Thyroid gland (tissue), 4 donors: ENCODE data around the gene NR5A2. TPM values are rescaled to one million over a fixed set of nuclear protein-coding genes. Genes with fewer than 3 reads are reported as not detected.
"Not testable (repeated sequence)": the region's sequence is repeated elsewhere in the genome, so short reads cannot be mapped to it uniquely, and the experiment has no call there.

Experiments used
- DNase-seq, 2 donors: peaks; one replicate each; pipeline ENCODE4 v3.0.0-alpha.2; 2019
- H3K27ac ChIP-seq, 3 donors: fragments of 200-600 bp; sonication (generic); 1 replicate in 2 of 3; 2 replicates in 1 of 3; pipeline ENCODE4 v1.5.1; 2016 to 2019; ENCODE audit warnings: mild to moderate bottlenecking in 1 of 3, moderate library complexity in 1 of 3
- H3K27me3 ChIP-seq: fragments of 200-600 bp; sonication (generic); one replicate; pipeline ENCODE4 v1.5.1; 2019
- H3K36me3 ChIP-seq, 2 donors: fragments of 200-600 bp; sonication (generic); one replicate each; pipeline ENCODE4 v1.5.1; 2016 to 2019
- H3K4me1 ChIP-seq, 2 donors: fragments of 200-600 bp; sonication (generic); one replicate each; pipeline ENCODE4 v1.5.1; 2017 to 2019
- H3K4me3 ChIP-seq, 3 donors: fragments of 200-600 bp; sonication (generic); replicated peaks in 1 of 3; 1 replicate in 2 of 3; 2 replicates in 1 of 3; pipeline ENCODE4 v1.5.1; 2016; ENCODE audit warnings: mild to moderate bottlenecking in 1 of 3
- H3K9me3 ChIP-seq: fragments of 200-600 bp; sonication (generic); one replicate; pipeline ENCODE4 v1.5.1; 2017
- POLR2A ChIP-seq, 2 donors: fragments of 450-650 bp; IDR thresholded peaks; one replicate each; pipeline ENCODE4 v1.6.1; 2017; ENCODE audit warnings: antibody characterized with exemption in 2 of 2, mild to moderate bottlenecking in 2 of 2, moderate library complexity in 1 of 2
- WGBS, 2 donors: methylation state at CpG; one replicate each; pipeline ENCODE4 v1.1.5; 2017; 5-methylcytosine and 5-hydroxymethylcytosine counted together
- intact Hi-C: fragments of 100-400 bp; cut with DNase I; formaldehyde crosslinking; loops from one replicate; pipeline ENCODE4 v1.15.1; 2023
- total RNA-seq, 4 donors: library from RNA; depleted of rRNA; stranded (reverse); fragments of >200 nt; gene quantifications; one replicate each; pipeline ENCODE4 v1.2.3, GENCODE V29; 2016
- TF ChIP-seq, protein P1 (sequence below), 6 experiments: fragments of 200-600 bp in 3 of 6; fragments of 450-650 bp in 3 of 6; sonication (generic) in 3 of 6; IDR thresholded peaks; one replicate each; pipeline ENCODE4 v1.5.1; 2016 to 2019; ENCODE audit warnings: antibody characterized with exemption in 6 of 6, mild to moderate bottlenecking in 2 of 6, inconsistent platforms in 1 of 6, moderate library complexity in 1 of 6

Gene NR5A2
- total RNA-seq, 4 donors from 2014 or later, result 1.5 to 8.2 (median 3.9) TPM

GRCh38 chr1:200183637-200184036 lies 156.1 kb downstream of the NR5A2 start:
- Histone ChIP-seq H3K36me3 (no peaks in the 10 kb centered on the region), H3K27ac (peak overlapping the region in 2 of 3 donors; percentile 58 to 61), H3K4me3 (no peak overlapping the region), H3K4me1 (peaks cover 13 to 15% of the 10 kb centered on the region in 2 donors), H3K9me3 (no peaks in the 10 kb centered on the region), H3K27me3 (no peaks in the 10 kb centered on the region)
- 70 to 72% methylated on average over 2 of the region's 2 CpGs for WGBS, 2 donors
- no peak for DNase-seq
- intact Hi-C loops, result no loop called here
- TF ChIP-seq, protein P1, sequence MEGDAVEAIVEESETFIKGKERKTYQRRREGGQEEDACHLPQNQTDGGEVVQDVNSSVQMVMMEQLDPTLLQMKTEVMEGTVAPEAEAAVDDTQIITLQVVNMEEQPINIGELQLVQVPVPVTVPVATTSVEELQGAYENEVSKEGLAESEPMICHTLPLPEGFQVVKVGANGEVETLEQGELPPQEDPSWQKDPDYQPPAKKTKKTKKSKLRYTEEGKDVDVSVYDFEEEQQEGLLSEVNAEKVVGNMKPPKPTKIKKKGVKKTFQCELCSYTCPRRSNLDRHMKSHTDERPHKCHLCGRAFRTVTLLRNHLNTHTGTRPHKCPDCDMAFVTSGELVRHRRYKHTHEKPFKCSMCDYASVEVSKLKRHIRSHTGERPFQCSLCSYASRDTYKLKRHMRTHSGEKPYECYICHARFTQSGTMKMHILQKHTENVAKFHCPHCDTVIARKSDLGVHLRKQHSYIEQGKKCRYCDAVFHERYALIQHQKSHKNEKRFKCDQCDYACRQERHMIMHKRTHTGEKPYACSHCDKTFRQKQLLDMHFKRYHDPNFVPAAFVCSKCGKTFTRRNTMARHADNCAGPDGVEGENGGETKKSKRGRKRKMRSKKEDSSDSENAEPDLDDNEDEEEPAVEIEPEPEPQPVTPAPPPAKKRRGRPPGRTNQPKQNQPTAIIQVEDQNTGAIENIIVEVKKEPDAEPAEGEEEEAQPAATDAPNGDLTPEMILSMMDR (IDR thresholded peaks at IDR 0.05), result no peak
- no peak for TF ChIP-seq POLR2A (IDR thresholded peaks at IDR 0.05)

DNA sequence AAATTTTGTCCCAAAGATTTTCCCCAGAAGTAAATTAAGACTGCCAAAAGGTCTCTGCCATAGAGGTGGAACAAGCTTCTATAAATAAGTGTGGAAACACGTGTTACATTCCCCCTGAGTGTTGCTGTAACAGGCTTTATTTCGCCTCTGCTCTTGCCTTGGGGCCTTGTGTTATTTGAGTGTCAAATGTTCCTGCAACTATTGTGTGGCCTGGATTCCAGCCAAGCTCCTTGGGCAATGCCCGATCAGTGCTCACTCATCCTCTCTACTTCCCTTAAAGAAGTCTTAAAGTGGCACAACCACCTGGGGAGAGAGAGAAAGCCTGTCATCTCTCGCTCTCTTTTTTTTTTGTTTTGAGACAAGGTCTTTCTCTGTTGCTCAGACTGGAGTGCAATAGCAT lies 156.7 kb downstream of the NR5A2 start:
- peak; percentile 96 for DNase-seq
- H3K27me3 ChIP-seq, result no peaks in the 10 kb centered on the region
- H3K27ac ChIP-seq, result peak overlapping the region in 2 of 3 donors; percentile 58 to 61
- TF ChIP-seq POLR2A (IDR thresholded peaks at IDR 0.05), result no peak
- TF ChIP-seq, protein P1 (IDR thresholded peaks at IDR 0.05), result no peak
- peaks cover 13 to 15% of the 10 kb centered on the region in 2 donors for H3K4me1 ChIP-seq
- H3K9me3 ChIP-seq, result no peaks in the 10 kb centered on the region
- no peak overlapping the region for H3K4me3 ChIP-seq
- WGBS, 2 donors, result 14 to 19% methylated on average over 4 of the region's 4 CpGs
- intact Hi-C loops, result no loop called here
- H3K36me3 ChIP-seq, result no peaks in the 10 kb centered on the region

DNA sequence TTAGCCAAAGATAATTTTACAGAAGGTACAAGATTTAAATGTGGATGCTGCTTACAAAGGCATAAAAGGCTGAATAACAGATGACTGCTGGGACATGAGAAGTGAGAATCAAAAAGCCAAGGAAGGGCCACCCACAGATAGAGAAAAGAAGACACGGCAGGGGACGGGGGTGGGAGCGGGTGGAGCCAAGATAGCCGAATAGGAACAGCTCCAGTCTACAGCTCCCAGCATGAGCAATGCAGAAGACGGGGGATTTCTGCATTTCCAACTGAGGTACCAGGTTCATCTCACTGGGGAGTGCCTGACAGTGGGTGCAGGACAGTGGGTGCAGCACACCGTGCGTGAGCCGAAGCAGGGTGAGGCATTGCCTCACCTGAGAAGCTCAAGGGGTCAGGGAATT lies 157.7 kb downstream of the NR5A2 start:
- H3K9me3 ChIP-seq, H3K27me3 ChIP-seq, H3K27ac ChIP-seq, H3K4me3 ChIP-seq, intact Hi-C loops, DNase-seq, H3K36me3 ChIP-seq: not testable (repeated sequence)
- peaks cover 13 to 15% of the 10 kb centered on the region in 2 donors for H3K4me1 ChIP-seq
- WGBS, 2 donors, result 89 to 92% methylated on average over 8 of the region's 8 CpGs

DNA sequence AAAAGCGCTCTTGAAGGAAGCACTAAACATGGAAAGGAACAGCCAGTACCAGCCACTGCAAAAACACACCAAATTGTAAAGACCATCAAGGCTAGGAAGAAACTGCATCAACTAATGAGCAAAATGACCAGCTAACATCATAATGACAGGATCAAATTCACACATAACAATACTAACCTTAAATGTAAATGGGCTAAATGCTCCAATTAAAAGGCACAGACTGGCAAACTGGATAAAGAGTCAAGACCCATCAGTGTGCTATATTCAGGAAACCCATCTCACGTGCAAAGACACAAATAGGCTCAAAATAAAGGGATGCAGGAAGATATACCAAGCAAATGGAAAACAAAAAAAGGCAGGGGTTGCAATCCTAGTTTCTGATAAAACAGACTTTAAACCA lies 159.8 kb downstream of the NR5A2 start:
- H3K4me3 ChIP-seq, H3K36me3 ChIP-seq, H3K27ac ChIP-seq, intact Hi-C loops, DNase-seq, H3K27me3 ChIP-seq, H3K9me3 ChIP-seq: not testable (repeated sequence)
- WGBS, 2 donors, result 75 to 91% methylated on average over 2 of the region's 2 CpGs
- H3K4me1 ChIP-seq, result peaks cover 13 to 15% of the 10 kb centered on the region in 2 donors

- TF ChIP-seq, protein P1 (IDR thresholded peaks at IDR 0.05), result no peak
- no peak for TF ChIP-seq POLR2A (IDR thresholded peaks at IDR 0.05)
- intact Hi-C loops, result no loop called here
- WGBS, 2 donors, result 82 to 84% methylated on average over 3 of the region's 3 CpGs
Observed at GRCh38 chr1:200191993-200192392, 164.5 kb downstream of the NR5A2 start.

GRCh38 chr1:200194477-200194876 lies 167.0 kb downstream of the NR5A2 start:
- no peaks in the 10 kb centered on the region for H3K9me3 ChIP-seq
- H3K27me3 ChIP-seq, result no peaks in the 10 kb centered on the region
- WGBS, 2 donors, result 71 to 88% methylated on average over 8 of the region's 8 CpGs
- intact Hi-C loops, result no loop called here
- TF ChIP-seq POLR2A (IDR thresholded peaks at IDR 0.05), result no peak
- TF ChIP-seq, protein P1 (IDR thresholded peaks at IDR 0.05), result no peak
- no peaks in the 10 kb centered on the region for H3K4me1 ChIP-seq
- no peak for DNase-seq
- no peak overlapping the region for H3K4me3 ChIP-seq
- H3K27ac ChIP-seq, result no peak overlapping the region
- H3K36me3 ChIP-seq, result no peaks in the 10 kb centered on the region

More at GRCh38 chr1:200191993-200192392, 164.5 kb downstream of the NR5A2 start:
- no peaks in the 10 kb centered on the region for H3K27me3 ChIP-seq
- no peak overlapping the region for H3K4me3 ChIP-seq
- no peak overlapping the region for H3K27ac ChIP-seq
- H3K36me3 ChIP-seq, result no peaks in the 10 kb centered on the region
- DNase-seq, result no peak
- no peaks in the 10 kb centered on the region for H3K9me3 ChIP-seq
- H3K4me1 ChIP-seq, result no peaks in the 10 kb centered on the region
